ENCODE results near the gene MRPL19. TPM values are rescaled to one million over a fixed set of nuclear protein-coding genes. Genes with fewer than 3 reads are reported as not detected.

The MRPL19 gene
- total and polyA plus RNA-seq, 2 of the 13 experiments (the other 11 are each of a cell fraction or from before 2014, with no cell fraction given) = 43.2 to 163 TPM

DNA sequence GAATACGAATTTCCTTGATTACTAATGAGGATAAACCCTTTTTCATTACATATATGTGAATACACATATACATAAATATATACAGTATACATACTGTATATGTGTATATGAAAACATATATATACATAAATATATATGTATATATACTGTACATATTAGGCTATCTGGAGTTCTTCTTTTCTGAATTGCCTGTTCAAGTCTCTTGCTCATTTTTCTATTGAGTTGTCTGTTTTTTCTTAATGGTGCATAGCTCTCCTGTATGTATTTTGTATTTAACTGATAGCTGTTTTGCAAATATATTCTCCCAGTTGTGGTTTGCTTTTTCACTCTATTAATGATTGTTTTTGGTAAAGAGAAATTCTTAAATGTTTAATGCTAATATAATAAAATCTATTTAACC, 73.0 kb downstream of the MRPL19 start:
- no peak overlapping the region for H3K4me3 ChIP-seq (replicated peaks in 1 of 3; ENCODE audit: insufficient read depth in 1 of 3, low read depth in 2 of 3, low read length in 3 of 3)
- in situ Hi-C loops (cut with HindIII; ENCODE audit: extremely low pct_ligation_motif_present, low pct_unique_long_range_greater_than_20kb) = no loop called here
- no peaks in the 10 kb centered on the region for H4K20me1 ChIP-seq (ENCODE audit: insufficient read depth, low read length)
- WGBS (ENCODE audit: low lambda C conversion rate) = 14% methylated on average over 1 of the region's 1 CpG
- FAIRE-seq = no peak
- H3K27me3 ChIP-seq (ENCODE audit: control insufficient read depth in 1 of 2, insufficient read depth in 2 of 2, low read length in 2 of 2) = no peaks in the 10 kb centered on the region
- no peak overlapping the region for H3K27ac ChIP-seq (ENCODE audit: extremely low read length, insufficient read depth, low read length)
- no peak overlapping the region for H3K4me2 ChIP-seq (ENCODE audit: low read depth, low read length)
- H2AFZ ChIP-seq (ENCODE audit: low read length) = no peak overlapping the region
- no peak for DNase-seq (ENCODE audit: low spot score)
- H3K4me1 ChIP-seq (ENCODE audit: insufficient read depth, low read length) = peaks cover 8% of the 10 kb centered on the region
- H3K9ac ChIP-seq (ENCODE audit: insufficient read depth, low read depth, low read length) = no peak overlapping the region
- no peaks in the 10 kb centered on the region for H3K36me3 ChIP-seq (replicated peaks in 1 of 2; ENCODE audit: control insufficient read depth in 1 of 2, insufficient read depth in 2 of 2, low read length in 2 of 2)
- intact Hi-C loops (cut with micrococcal nuclease; ENCODE audit: unreplicated experiment) = loop anchor here (10.0 kb wide), 1 partner anchor 885 kb away; no protein-coding TSS in a partner anchor
- no peaks in the 10 kb centered on the region for H3K9me3 ChIP-seq (ENCODE audit: low read length)
- CTCF ChIA-PET (ENCODE audit: low intra/inter-chr PET ratio, low total read pairs) = no interaction called here
- POLR2A ChIA-PET = interaction anchor here (1.6 kb wide), 1 partner anchor 9 kb away, joined by 3 read pairs; the partner anchor contains the start of gene GCFC2
- H3K79me2 ChIP-seq (ENCODE audit: insufficient read depth, low read length) = no peaks in the 10 kb centered on the region
- ATAC-seq = no peak
- no TSS peak for BruUV-seq (replicated peaks)
- TF ChIP-seq ELF1 (CRISPR knock-in tag; IDR thresholded peaks at IDR 0.05) (no peak), SNAPC2 (CRISPR knock-in tag; IDR thresholded peaks at IDR 0.05) (no peak), ZNF879 (CRISPR knock-in tag; IDR thresholded peaks at IDR 0.05) (no peak), ZNF234 (CRISPR knock-in tag; conservative IDR thresholded peaks at IDR 0.05) (no peak), ZNF883 (CRISPR knock-in tag; IDR thresholded peaks at IDR 0.05; ENCODE audit: not compliant biosample characterization) (no peak), ETV6 (CRISPR knock-in tag; conservative IDR thresholded peaks at IDR 0.05) (no peak), PRPF4 (IDR thresholded peaks at IDR 0.05; ENCODE audit: low read depth, low read length, poor library complexity, severe bottlenecking) (no peak), ZNF343 (CRISPR knock-in tag; IDR thresholded peaks at IDR 0.05) (no peak), ZNF101 (CRISPR knock-in tag; IDR thresholded peaks at IDR 0.05; ENCODE audit: borderline replicate concordance, low read depth) (no peak), ARID2 (CRISPR knock-in tag; IDR thresholded peaks at IDR 0.05; ENCODE audit: borderline replicate concordance) (no peak), HNF1B (CRISPR knock-in tag; IDR thresholded peaks at IDR 0.05) (no peak), BCL3 (CRISPR knock-in tag; IDR thresholded peaks at IDR 0.05) (no peak), ZNF619 (CRISPR knock-in tag; IDR thresholded peaks at IDR 0.05) (no peak), BHLHE40 (IDR thresholded peaks at IDR 0.05; ENCODE audit: low read length) (no peak), GFI1 (CRISPR knock-in tag; IDR thresholded peaks at IDR 0.05; ENCODE audit: borderline replicate concordance) (no peak)
- TF ChIP-seq, protein P1, sequence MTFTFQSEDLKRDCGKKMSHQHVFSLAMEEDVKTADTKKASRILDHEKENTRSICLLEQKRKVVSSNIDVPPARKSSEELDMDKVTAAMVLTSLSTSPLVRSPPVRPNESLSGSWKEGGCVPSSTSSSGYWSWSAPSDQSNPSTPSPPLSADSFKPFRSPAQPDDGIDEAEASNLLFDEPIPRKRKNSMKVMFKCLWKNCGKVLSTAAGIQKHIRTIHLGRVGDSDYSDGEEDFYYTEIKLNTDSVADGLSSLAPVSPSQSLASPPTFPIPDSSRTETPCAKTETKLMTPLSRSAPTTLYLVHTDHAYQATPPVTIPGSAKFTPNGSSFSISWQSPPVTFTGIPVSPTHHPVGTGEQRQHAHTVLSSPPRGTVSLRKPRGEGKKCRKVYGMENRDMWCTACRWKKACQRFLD (CRISPR knock-in tag; IDR thresholded peaks at IDR 0.05; ENCODE audit: borderline replicate concordance) = no peak
- TF ChIP-seq, protein P2, sequence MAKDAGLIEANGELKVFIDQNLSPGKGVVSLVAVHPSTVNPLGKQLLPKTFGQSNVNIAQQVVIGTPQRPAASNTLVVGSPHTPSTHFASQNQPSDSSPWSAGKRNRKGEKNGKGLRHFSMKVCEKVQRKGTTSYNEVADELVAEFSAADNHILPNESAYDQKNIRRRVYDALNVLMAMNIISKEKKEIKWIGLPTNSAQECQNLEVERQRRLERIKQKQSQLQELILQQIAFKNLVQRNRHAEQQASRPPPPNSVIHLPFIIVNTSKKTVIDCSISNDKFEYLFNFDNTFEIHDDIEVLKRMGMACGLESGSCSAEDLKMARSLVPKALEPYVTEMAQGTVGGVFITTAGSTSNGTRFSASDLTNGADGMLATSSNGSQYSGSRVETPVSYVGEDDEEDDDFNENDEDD (CRISPR knock-in tag; IDR thresholded peaks at IDR 0.05; ENCODE audit: borderline replicate concordance) = no peak

Data from HepG2 (cell line).